Natural killer cell (primary cell): ENCODE data around the gene CORO2A. TPM values are rescaled to one million over a fixed set of nuclear protein-coding genes. Genes with fewer than 3 reads are reported as not detected.

Experiments
- ATAC-seq, 3 donors: fragments of 150-1000 bp in 2 of 3; fragments of 200-7000 bp in 1 of 3; cut with Tn5 transposase; 1 replicate in 1 of 3; 2 replicates in 2 of 3; pipeline ENCODE4 v1.10.0; 2021; ENCODE audit warnings: mild to moderate bottlenecking in 2 of 3, moderate library complexity in 2 of 3
- DNase-seq, 2 donors: peaks; one replicate each; pipeline versions ENCODE4 v3.0.0 to v3.0.0-alpha.2; 2013 to 2021; ENCODE audit warnings: mixed read lengths in 1 of 2
- H3K27ac ChIP-seq: one replicate; pipeline ENCODE4 v1.5.1; 2013; ENCODE audit warnings: mild to moderate bottlenecking, low read length
- H3K27me3 ChIP-seq: one replicate; pipeline ENCODE4 v1.6.1; 2013; ENCODE audit warnings: low read length; ENCODE audit not compliant: control insufficient read depth, insufficient read depth
- H3K36me3 ChIP-seq: one replicate; pipeline ENCODE4 v1.6.1; 2013; ENCODE audit warnings: low read length; ENCODE audit not compliant: control insufficient read depth, insufficient read depth
- H3K4me1 ChIP-seq: one replicate; pipeline ENCODE4 v1.6.1; 2013; ENCODE audit warnings: low read length; ENCODE audit not compliant: control insufficient read depth, insufficient read depth
- H3K4me3 ChIP-seq: one replicate; pipeline ENCODE4 v1.5.1; 2013; ENCODE audit warnings: low read length
- H3K9me3 ChIP-seq: one replicate; pipeline ENCODE4 v1.6.1; 2013; ENCODE audit warnings: low read length; ENCODE audit not compliant: control insufficient read depth, insufficient read depth
- H3K27ac Mint-ChIP-seq, 2 donors: one replicate each; pipeline ENCODE4 v1.8.0; 2022; ENCODE audit warnings: mild to moderate bottlenecking in 2 of 2, mixed read lengths in 2 of 2, moderate library complexity in 1 of 2
- H3K27me3 Mint-ChIP-seq, 2 donors: one replicate each; pipeline ENCODE4 v1.8.0; 2022; ENCODE audit warnings: low read depth in 2 of 2, mixed read lengths in 2 of 2
- H3K36me3 Mint-ChIP-seq: one replicate; pipeline ENCODE4 v1.8.0; 2022; ENCODE audit warnings: mixed read lengths
- H3K4me1 Mint-ChIP-seq, 2 donors: one replicate each; pipeline ENCODE4 v1.8.0; 2022; ENCODE audit warnings: mixed read lengths in 2 of 2
- H3K4me3 Mint-ChIP-seq: one replicate; pipeline ENCODE4 v1.8.0; 2022; ENCODE audit warnings: mild to moderate bottlenecking, moderate library complexity, mixed read lengths
- H3K9me3 Mint-ChIP-seq, 2 donors: one replicate each; pipeline ENCODE4 v1.8.0; 2022; ENCODE audit warnings: mixed read lengths in 2 of 2
- WGBS: methylation state at CpG from one replicate; pipeline ENCODE4 v1.1.7; 2013; ENCODE audit warnings: missing lambda C conversion rate; ENCODE audit not compliant: insufficient coverage; 5-methylcytosine and 5-hydroxymethylcytosine counted together
- intact Hi-C: fragments of 100-400 bp; cut with micrococcal nuclease; formaldehyde crosslinking; loops from one replicate; pipeline ENCODE4 v1.14.2; 2022
- total RNA-seq, 4 donors: library from RNA; stranded (reverse); fragments of 120-200 nt in 1 of 4; gene quantifications; one replicate each; pipeline versions ENCODE4 v1.2.3 to v1.2.4, GENCODE V29; 2013 to 2022
- TF ChIP-seq, protein P1 (sequence below): fragments of 200-600 bp; IDR thresholded peaks from one replicate; pipeline ENCODE4 v1.8.0; 2022; ENCODE audit warnings: antibody characterized with exemption

The CORO2A gene
- total RNA-seq, 3 donors from 2014 or later (not counting 1 experiment from before 2014, with no cell fraction given): 1.9 to 3.6 (median 2.3) TPM

DNA sequence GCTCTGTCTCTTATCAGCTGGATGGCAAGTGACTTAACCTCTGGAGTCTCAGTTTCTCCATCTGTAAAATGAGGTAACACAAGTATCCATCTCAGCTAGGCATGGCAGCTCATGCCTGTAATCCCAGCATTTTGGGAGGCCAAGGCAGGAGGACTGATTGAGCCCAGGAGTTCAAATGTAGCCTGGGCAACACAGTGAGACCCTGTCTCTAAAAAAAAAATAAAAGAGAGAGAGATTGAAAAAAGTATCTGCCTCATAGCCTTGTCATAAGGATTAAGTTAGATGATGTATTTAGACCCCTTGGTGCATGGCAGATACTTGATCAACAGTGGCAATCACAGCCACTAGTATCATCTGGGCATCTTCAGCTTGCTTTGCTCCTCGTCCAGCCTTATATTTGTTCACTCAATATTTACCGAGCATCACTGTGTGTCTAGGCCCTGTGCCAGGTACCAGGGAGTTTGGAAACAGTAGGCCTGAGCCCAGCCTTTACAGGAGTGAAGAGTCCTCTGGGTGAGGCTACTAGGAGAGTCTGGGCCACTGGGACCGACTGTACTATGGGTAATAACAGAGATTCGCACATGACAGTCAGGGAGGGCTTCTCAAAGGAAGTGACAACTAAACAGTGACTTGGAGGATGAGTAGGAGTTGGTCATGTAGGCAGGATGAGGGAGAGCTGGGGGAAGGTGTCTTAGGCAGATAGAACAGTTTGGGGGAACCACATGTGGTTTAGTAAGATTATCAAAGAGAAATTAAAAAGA lies 34.2 kb downstream of the CORO2A start:
- Mint-ChIP-seq H3K4me1 (peaks cover 7 to 16% of the 10 kb centered on the region in 2 donors), H3K4me3 (no peak overlapping the region), H3K36me3 (no peaks in the 10 kb centered on the region), H3K27ac (peak overlapping the region in 1 of 2 donors; percentile 83), H3K27me3 (no peaks in the 10 kb centered on the region), H3K9me3 (no peaks in the 10 kb centered on the region)
- Histone ChIP-seq H3K36me3 (no peaks in the 10 kb centered on the region), H3K4me3 (no peak overlapping the region), H3K27me3 (no peaks in the 10 kb centered on the region), H3K27ac (no peak overlapping the region), H3K4me1 (peaks cover 14% of the 10 kb centered on the region), H3K9me3 (no peaks in the 10 kb centered on the region)
- peak; percentile 41 to 65 (median 52) for ATAC-seq
- DNase-seq: no peak
- intact Hi-C loops: no loop called here
- TF ChIP-seq, protein P1, sequence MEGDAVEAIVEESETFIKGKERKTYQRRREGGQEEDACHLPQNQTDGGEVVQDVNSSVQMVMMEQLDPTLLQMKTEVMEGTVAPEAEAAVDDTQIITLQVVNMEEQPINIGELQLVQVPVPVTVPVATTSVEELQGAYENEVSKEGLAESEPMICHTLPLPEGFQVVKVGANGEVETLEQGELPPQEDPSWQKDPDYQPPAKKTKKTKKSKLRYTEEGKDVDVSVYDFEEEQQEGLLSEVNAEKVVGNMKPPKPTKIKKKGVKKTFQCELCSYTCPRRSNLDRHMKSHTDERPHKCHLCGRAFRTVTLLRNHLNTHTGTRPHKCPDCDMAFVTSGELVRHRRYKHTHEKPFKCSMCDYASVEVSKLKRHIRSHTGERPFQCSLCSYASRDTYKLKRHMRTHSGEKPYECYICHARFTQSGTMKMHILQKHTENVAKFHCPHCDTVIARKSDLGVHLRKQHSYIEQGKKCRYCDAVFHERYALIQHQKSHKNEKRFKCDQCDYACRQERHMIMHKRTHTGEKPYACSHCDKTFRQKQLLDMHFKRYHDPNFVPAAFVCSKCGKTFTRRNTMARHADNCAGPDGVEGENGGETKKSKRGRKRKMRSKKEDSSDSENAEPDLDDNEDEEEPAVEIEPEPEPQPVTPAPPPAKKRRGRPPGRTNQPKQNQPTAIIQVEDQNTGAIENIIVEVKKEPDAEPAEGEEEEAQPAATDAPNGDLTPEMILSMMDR: no peak
- WGBS: 68% methylated on average over 4 of the region's 4 CpGs

GRCh38 chr9:98157372-98157771 lies 35.1 kb downstream of the CORO2A start:
- Mint-ChIP-seq H3K36me3 (no peaks in the 10 kb centered on the region), H3K4me1 (peaks cover 7 to 16% of the 10 kb centered on the region in 2 donors), H3K9me3 (no peaks in the 10 kb centered on the region), H3K27me3 (no peaks in the 10 kb centered on the region), H3K4me3 (no peak overlapping the region), H3K27ac (no peak overlapping the region)
- Histone ChIP-seq H3K36me3 (no peaks in the 10 kb centered on the region), H3K27ac (no peak overlapping the region), H3K4me1 (peaks cover 14% of the 10 kb centered on the region), H3K9me3 (no peaks in the 10 kb centered on the region), H3K27me3 (no peaks in the 10 kb centered on the region), H3K4me3 (no peak overlapping the region)
- TF ChIP-seq, protein P1: no peak
- 98% methylated on average over 10 of the region's 10 CpGs for WGBS
- no peak for ATAC-seq
- intact Hi-C loops: no loop called here
- DNase-seq: no peak

DNA sequence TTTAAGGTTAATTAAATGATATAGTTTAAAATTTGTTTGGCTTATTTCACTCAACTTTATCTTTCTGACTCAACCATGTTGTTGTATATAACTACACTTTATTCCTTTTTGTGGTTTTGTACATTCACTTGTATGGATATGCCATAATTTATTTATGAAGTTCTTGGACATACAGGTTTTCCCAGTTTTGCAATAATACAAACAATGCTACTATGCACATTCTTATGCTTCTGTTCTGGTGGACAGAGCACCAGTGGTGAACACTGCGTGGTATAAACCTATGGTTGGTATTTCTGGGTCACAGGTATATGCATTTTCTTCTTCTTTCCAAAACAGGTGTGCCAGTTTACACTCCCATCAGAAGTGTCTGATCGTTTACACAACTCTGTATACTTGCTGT lies 37.8 kb downstream of the CORO2A start:
- H3K36me3 ChIP-seq: no peaks in the 10 kb centered on the region
- peaks cover 14% of the 10 kb centered on the region for H3K4me1 ChIP-seq
- ATAC-seq: no peak
- H3K27me3 ChIP-seq: no peaks in the 10 kb centered on the region
- H3K9me3 ChIP-seq: no peaks in the 10 kb centered on the region
- DNase-seq: no peak
- intact Hi-C loops: no loop called here
- Mint-ChIP-seq H3K4me1 (peaks cover 7 to 14% of the 10 kb centered on the region in 2 donors), H3K36me3 (no peaks in the 10 kb centered on the region), H3K9me3 (no peaks in the 10 kb centered on the region), H3K27me3 (no peaks in the 10 kb centered on the region), H3K4me3 (no peak overlapping the region), H3K27ac (no peak overlapping the region)
- TF ChIP-seq, protein P1: no peak
- no peak overlapping the region for H3K27ac ChIP-seq
- WGBS: 100% methylated on average over 1 of the region's 2 CpGs
- no peak overlapping the region for H3K4me3 ChIP-seq

GRCh38 chr9:98152526-98152925 lies 39.9 kb downstream of the CORO2A start:
- Histone ChIP-seq H3K4me3 (no peak overlapping the region), H3K4me1 (no peaks in the 10 kb centered on the region), H3K36me3 (no peaks in the 10 kb centered on the region), H3K9me3 (no peaks in the 10 kb centered on the region), H3K27ac (no peak overlapping the region), H3K27me3 (no peaks in the 10 kb centered on the region)
- no peaks in the 10 kb centered on the region for H3K36me3 Mint-ChIP-seq
- no peaks in the 10 kb centered on the region for H3K4me1 Mint-ChIP-seq
- H3K9me3 Mint-ChIP-seq: no peaks in the 10 kb centered on the region
- H3K27ac Mint-ChIP-seq: no peak overlapping the region
- intact Hi-C loops: no loop called here
- DNase-seq (no peak), ATAC-seq (no peak)
- TF ChIP-seq, protein P1: no peak
- no peak overlapping the region for H3K4me3 Mint-ChIP-seq
- no peaks in the 10 kb centered on the region for H3K27me3 Mint-ChIP-seq
